Thymus (tissue), 11 donors: ENCODE data around the gene SYTL5. TPM values are rescaled to one million over a fixed set of nuclear protein-coding genes. Genes with fewer than 3 reads are reported as not detected.

Experiments
- DNase-seq, 9 donors: peaks; one replicate each; pipeline ENCODE4 v3.0.0-alpha.2; 2013; ENCODE audit warnings: low spot score in 9 of 9, low read depth in 6 of 9, missing footprints in 1 of 9
- H3K27ac ChIP-seq, 2 donors: one replicate each; pipeline ENCODE4 v1.5.1; 2013; ENCODE audit warnings: control low read depth in 1 of 2, low read depth in 1 of 2, low read length in 1 of 2, mild to moderate bottlenecking in 1 of 2, moderate library complexity in 1 of 2
- H3K27me3 ChIP-seq, 2 donors: one replicate each; pipeline ENCODE4 v1.5.1; 2013; ENCODE audit warnings: low read length in 1 of 2; ENCODE audit not compliant: control insufficient read depth in 2 of 2, insufficient read depth in 1 of 2
- H3K36me3 ChIP-seq, 2 donors: one replicate each; pipeline ENCODE4 v1.5.1; 2013; ENCODE audit warnings: low read length in 1 of 2, mild to moderate bottlenecking in 1 of 2, moderate library complexity in 1 of 2; ENCODE audit not compliant: control insufficient read depth in 2 of 2, insufficient read depth in 2 of 2
- H3K4me1 ChIP-seq, 2 donors: one replicate each; pipeline ENCODE4 v1.5.1; 2013; ENCODE audit warnings: low read length in 2 of 2; ENCODE audit not compliant: control insufficient read depth in 2 of 2, insufficient read depth in 2 of 2
- H3K4me3 ChIP-seq, 2 donors: one replicate each; pipeline ENCODE4 v1.5.1; 2013; ENCODE audit warnings: low read length in 2 of 2, control low read depth in 1 of 2, mild to moderate bottlenecking in 1 of 2
- H3K9me3 ChIP-seq, 2 donors: one replicate each; pipeline ENCODE4 v1.5.1; 2013; ENCODE audit warnings: low read length in 1 of 2, mild to moderate bottlenecking in 1 of 2; ENCODE audit not compliant: control insufficient read depth in 2 of 2, insufficient read depth in 1 of 2
- WGBS: extraction: QIAGEN DNeasy Blood & Tissue Kit; methylation state at CpG from one replicate; pipeline ENCODE4 v1.1.7; 2013; 5-methylcytosine and 5-hydroxymethylcytosine counted together
- polyA plus RNA-seq: library from polyadenylated mRNA; stranded (reverse); fragments of 200-250 nt; gene quantifications from one replicate; pipeline ENCODE4 v1.2.3, GENCODE V29; 2013
- total RNA-seq: library from RNA; stranded (reverse); fragments of 120-200 nt; gene quantifications from one replicate; pipeline ENCODE4 v1.2.4, GENCODE V29; 2013
- donor health status: healthy.

SYTL5 gene
- total and polyA plus RNA-seq, 2 donors: 0.14 to 0.66 TPM

GRCh38 chrX:38156838-38157237 is 150.5 kb downstream of the SYTL5 start:
- 95% methylated on average over 7 of the region's 7 CpGs for WGBS
- no peaks in the 10 kb centered on the region for H3K4me1 ChIP-seq
- no peak for DNase-seq
- no peak overlapping the region for H3K27ac ChIP-seq
- H3K9me3 ChIP-seq: no peaks in the 10 kb centered on the region
- no peak overlapping the region for H3K4me3 ChIP-seq
- no peaks in the 10 kb centered on the region for H3K36me3 ChIP-seq
- no peaks in the 10 kb centered on the region for H3K27me3 ChIP-seq

DNA sequence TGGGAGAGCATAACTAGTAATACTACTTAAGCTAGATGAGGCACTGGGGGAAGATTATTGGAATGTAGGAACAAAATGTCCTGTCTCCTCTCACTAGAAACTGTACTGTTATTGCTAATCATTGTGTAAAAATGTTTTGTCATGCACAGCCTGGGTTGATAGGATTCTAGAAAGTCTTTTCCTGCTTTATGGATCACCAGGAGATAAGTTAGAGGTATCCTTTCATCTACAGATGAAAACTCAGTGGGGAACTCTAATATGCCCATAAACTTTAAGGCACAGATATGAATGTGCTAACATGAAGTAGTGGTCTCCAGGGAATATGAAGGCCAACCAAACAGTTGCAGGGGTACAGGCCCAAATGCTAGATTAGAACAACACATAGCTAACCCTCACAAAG is 156.8 kb downstream of the SYTL5 start:
- Histone ChIP-seq H3K9me3 (no peaks in the 10 kb centered on the region), H3K4me1 (no peaks in the 10 kb centered on the region), H3K27ac (no peak overlapping the region), H3K27me3 (no peaks in the 10 kb centered on the region), H3K4me3 (no peak overlapping the region), H3K36me3 (no peaks in the 10 kb centered on the region)
- no peak for DNase-seq

DNA sequence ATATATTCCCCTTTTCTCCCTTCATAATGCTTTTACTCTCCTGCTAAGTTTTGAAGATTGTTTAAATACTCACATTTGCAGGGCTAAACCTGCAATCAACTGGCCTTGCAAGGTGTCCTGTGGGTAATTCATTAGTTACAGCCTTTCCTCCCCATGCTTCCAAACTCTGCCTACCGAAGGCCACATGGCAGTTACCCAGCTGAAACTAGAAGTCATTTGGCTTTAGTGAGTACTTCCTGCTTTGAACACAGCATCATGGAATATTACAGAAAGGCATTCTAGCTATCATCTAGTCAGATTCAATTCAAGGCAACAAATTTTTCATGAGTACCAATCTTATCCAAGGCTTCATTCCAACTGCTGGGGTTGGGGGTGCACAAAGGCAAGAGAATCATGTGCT is 158.7 kb downstream of the SYTL5 start:
- Histone ChIP-seq H3K4me1 (no peaks in the 10 kb centered on the region), H3K36me3 (no peaks in the 10 kb centered on the region), H3K27me3 (no peaks in the 10 kb centered on the region), H3K4me3 (no peak overlapping the region), H3K9me3 (no peaks in the 10 kb centered on the region), H3K27ac (no peak overlapping the region)
- 91% methylated on average over 1 of the region's 1 CpG for WGBS
- no peak for DNase-seq

- no peak overlapping the region for H3K27ac ChIP-seq
- H3K27me3 ChIP-seq: no peaks in the 10 kb centered on the region
- H3K4me1 ChIP-seq: no peaks in the 10 kb centered on the region
- H3K4me3 ChIP-seq: no peak overlapping the region
- no peaks in the 10 kb centered on the region for H3K9me3 ChIP-seq
- no peaks in the 10 kb centered on the region for H3K36me3 ChIP-seq
- DNase-seq: peak in 5 of 9 donors; percentile 1 to 37 (median 10)
- 53% methylated on average over 2 of the region's 2 CpGs for WGBS
Observed at GRCh38 chrX:38166478-38167083, 160.2 kb downstream of the SYTL5 start.

DNA sequence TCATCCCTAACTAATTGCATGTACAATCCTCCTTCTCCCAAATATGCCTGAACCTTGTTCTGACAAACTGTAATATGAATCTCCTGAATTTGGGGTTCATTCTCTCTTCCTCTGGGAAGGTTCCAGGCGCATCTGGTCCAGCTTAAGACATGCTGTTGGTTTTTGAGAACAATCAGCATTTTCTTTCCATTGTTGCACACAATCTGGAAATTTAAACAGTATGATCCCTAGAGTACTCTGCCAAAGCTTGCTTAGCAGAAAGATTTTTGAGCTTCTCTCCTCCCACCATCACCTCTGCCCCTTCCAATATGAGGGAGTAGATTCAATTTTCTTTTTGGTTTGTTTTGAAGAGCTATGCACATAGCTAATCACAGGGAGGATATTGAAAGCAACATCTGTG is 164.2 kb downstream of the SYTL5 start:
- Histone ChIP-seq H3K36me3 (no peaks in the 10 kb centered on the region), H3K4me3 (no peak overlapping the region), H3K27me3 (no peaks in the 10 kb centered on the region), H3K27ac (no peak overlapping the region), H3K9me3 (no peaks in the 10 kb centered on the region), H3K4me1 (no peaks in the 10 kb centered on the region)
- DNase-seq: no peak
- 88% methylated on average over 1 of the region's 1 CpG for WGBS

GRCh38 chrX:38172596-38172995 is 166.2 kb downstream of the SYTL5 start:
- Histone ChIP-seq H3K27ac (no peak overlapping the region), H3K4me3 (no peak overlapping the region), H3K4me1 (no peaks in the 10 kb centered on the region), H3K9me3 (no peaks in the 10 kb centered on the region), H3K36me3 (no peaks in the 10 kb centered on the region), H3K27me3 (no peaks in the 10 kb centered on the region)
- DNase-seq: no peak
- WGBS: 92% methylated on average over 3 of the region's 3 CpGs

DNA sequence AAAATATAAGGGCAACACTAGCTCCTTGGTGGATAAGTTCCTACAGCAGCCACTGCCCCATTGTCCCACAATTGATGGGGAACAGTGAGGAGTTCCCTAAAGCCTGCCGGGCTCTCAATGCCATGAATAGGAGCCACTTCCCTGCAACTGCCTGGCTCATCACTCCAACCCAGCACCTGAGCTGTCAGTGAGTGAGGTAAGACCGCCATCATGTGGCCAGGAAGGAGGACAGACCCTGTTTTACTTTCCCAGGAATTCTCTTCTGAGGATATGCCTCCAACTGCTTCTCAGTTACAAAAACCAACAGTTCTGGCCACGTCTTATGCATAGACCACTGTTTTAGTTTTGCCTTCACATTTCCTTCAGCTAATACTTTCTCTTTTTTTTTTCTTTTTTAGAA is 168.8 kb downstream of the SYTL5 start:
- DNase-seq: peak in 1 of 9 donors; percentile 16
- no peak overlapping the region for H3K4me3 ChIP-seq
- no peak overlapping the region for H3K27ac ChIP-seq
- 55% methylated on average over 3 of the region's 3 CpGs for WGBS
- H3K36me3 ChIP-seq: no peaks in the 10 kb centered on the region
- H3K9me3 ChIP-seq: no peaks in the 10 kb centered on the region
- H3K4me1 ChIP-seq: no peaks in the 10 kb centered on the region
- no peaks in the 10 kb centered on the region for H3K27me3 ChIP-seq

DNA sequence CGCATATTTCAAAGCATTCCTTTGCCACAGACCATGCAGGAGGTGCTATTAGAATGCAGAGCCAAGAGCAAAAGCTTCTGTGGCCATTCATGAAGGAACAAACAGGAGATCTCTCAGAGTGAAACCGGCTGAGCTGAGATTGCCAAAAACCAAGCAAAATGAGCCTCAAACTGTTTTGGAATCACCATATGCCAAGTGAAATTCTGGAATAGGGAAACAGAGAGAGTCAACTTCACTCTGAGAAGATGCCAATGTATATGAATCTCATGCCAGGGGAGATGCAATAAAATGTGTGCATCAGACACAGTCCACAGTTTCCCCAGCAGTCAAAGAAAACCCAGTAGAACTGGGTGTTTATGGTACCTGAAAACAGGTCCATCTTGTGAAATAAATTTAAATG is 172.0 kb downstream of the SYTL5 start:
- H3K27ac ChIP-seq: no peak overlapping the region
- DNase-seq: no peak
- no peak overlapping the region for H3K4me3 ChIP-seq
- H3K9me3 ChIP-seq: no peaks in the 10 kb centered on the region
- 95% methylated on average over 2 of the region's 2 CpGs for WGBS
- no peaks in the 10 kb centered on the region for H3K27me3 ChIP-seq
- H3K4me1 ChIP-seq: no peaks in the 10 kb centered on the region
- no peaks in the 10 kb centered on the region for H3K36me3 ChIP-seq
